Activated gamma-delta T cell treated with Interleukin-2 at 50 U/mL for 16 hours (primary cell): ENCODE measurements around the gene EVX2.

Experiments used
- DNase-seq: peaks from one replicate; pipeline ENCODE4 v3.0.0-alpha.2; 2020

Gene EVX2

GRCh38 chr2:176122052-176122682, 38.4 kb upstream of the EVX2 start:
- DNase-seq = no peak

- no peak for DNase-seq
Measured at GRCh38 chr2:176121190-176122051, 37.7 kb upstream of the EVX2 start.

- no peak for DNase-seq
Measured at GRCh38 chr2:176120364-176121189, 36.8 kb upstream of the EVX2 start.

- DNase-seq = no peak
Measured at GRCh38 chr2:176118601-176119339, 35.0 kb upstream of the EVX2 start.

GRCh38 chr2:176117823-176118371, 34.1 kb upstream of the EVX2 start:
- DNase-seq = no peak

GRCh38 chr2:176117162-176117822, 33.5 kb upstream of the EVX2 start:
- DNase-seq = no peak

GRCh38 chr2:176115883-176116813, 32.4 kb upstream of the EVX2 start, which contains the start of gene HOXD10:
HOXD10 (plus strand) TSS chr2:176116778; CDS start chr2:176116834, 56 bp downstream.
- DNase-seq = no peak

- DNase-seq = no peak
Measured at GRCh38 chr2:176114930-176115625, 31.3 kb upstream of the EVX2 start.

GRCh38 chr2:176114120-176114929, 30.6 kb upstream of the EVX2 start:
- DNase-seq = no peak

GRCh38 chr2:176112375-176113302, 28.9 kb upstream of the EVX2 start:
- DNase-seq = no peak

- DNase-seq = no peak
Measured at GRCh38 chr2:176111846-176112374, 28.1 kb upstream of the EVX2 start.

- DNase-seq = no peak
Measured at GRCh38 chr2:176111309-176111663, 27.5 kb upstream of the EVX2 start.

GRCh38 chr2:176110415-176111308, 26.9 kb upstream of the EVX2 start:
- DNase-seq = no peak

- DNase-seq = no peak
Measured at GRCh38 chr2:176109946-176110345, 26.2 kb upstream of the EVX2 start.

GRCh38 chr2:176109192-176109901, 25.6 kb upstream of the EVX2 start:
- no peak for DNase-seq

- DNase-seq = no peak
Measured at GRCh38 chr2:176107731-176108181, 24.0 kb upstream of the EVX2 start.
